NCI-H187 (cell line): ENCODE measurements around the gene OR10G4.
"Not testable (repeated sequence)": the region's sequence is repeated elsewhere in the genome, so short reads cannot be mapped to it uniquely, and the experiment has no call there.

Experiments used
- DNase-seq, 2 experiments: peaks; one replicate each; lab custom pipeline; 2025; lab: John Stamatoyannopoulos, UW

The OR10G4 gene

GRCh38 chr11:124012697-124013096, at the start of gene OR10G4:
Gene OR10G4, plus strand, starts transcription at chr11:124012997. Its CDS starts 2,578 bp downstream, at chr11:124015575.
- no peak for DNase-seq

GRCh38 chr11:123973816-123974215, 39.0 kb upstream of the OR10G4 start:
- no peak for DNase-seq

- no peak for DNase-seq
Measured at GRCh38 chr11:123976770-123977560, 35.8 kb upstream of the OR10G4 start.

- DNase-seq, result no peak
Measured at GRCh38 chr11:123977731-123978347, 35.0 kb upstream of the OR10G4 start, which contains the start of gene OR10S1. Gene OR10S1, minus strand, starts transcription at chr11:123977781. Its CDS starts 117 bp downstream, at chr11:123977664.

GRCh38 chr11:123979311-123979710, 33.5 kb upstream of the OR10G4 start:
- no peak for DNase-seq

GRCh38 chr11:123995119-123995518, 17.7 kb upstream of the OR10G4 start, which contains the start of gene OR10G6:
Gene OR10G6, minus strand, starts transcription at chr11:123995161. Its CDS starts 0 bp downstream, at chr11:123995161.
- no peak for DNase-seq

- not testable (repeated sequence) for DNase-seq
Measured at GRCh38 chr11:124015837-124016236, 3.0 kb downstream of the OR10G4 start.

GRCh38 chr11:124026498-124026897, 13.7 kb downstream of the OR10G4 start, which contains the start of gene OR10G8:
Gene OR10G8, plus strand, starts transcription at chr11:124026798. Its CDS starts 2,825 bp downstream, at chr11:124029623.
- DNase-seq, result no peak

- DNase-seq, result no peak
Measured at GRCh38 chr11:124036666-124037065, 23.9 kb downstream of the OR10G4 start.

- DNase-seq, result no peak
Measured at GRCh38 chr11:124039557-124039956, 26.8 kb downstream of the OR10G4 start.

- no peak for DNase-seq
Measured at GRCh38 chr11:124041254-124041653, 28.5 kb downstream of the OR10G4 start, which contains the start of gene OR10G7. Gene OR10G7, minus strand, starts transcription at chr11:124041325. Its CDS starts 2,324 bp downstream, at chr11:124039001.

- no peak for DNase-seq
Measured at GRCh38 chr11:124043420-124043819, 30.6 kb downstream of the OR10G4 start.

- no peak for DNase-seq
Measured at GRCh38 chr11:124050748-124051147, 38.0 kb downstream of the OR10G4 start.

- DNase-seq, result no peak
Measured at GRCh38 chr11:124052966-124053365, 40.2 kb downstream of the OR10G4 start.
